SK-N-SH (cell line): Measurements from ENCODE around the gene BLOC1S6. TPM values are rescaled to one million over a fixed set of nuclear protein-coding genes. Genes with fewer than 3 reads are reported as not detected.

Experiments used
- CTCF ChIA-PET: fragments of 300-600, 350-600 bp; formaldehyde crosslinking; extraction: SDS; loops from one replicate; lab custom pipeline; 2021; lab: Yijun Ruan, JAX
- POLR2A ChIA-PET: fragments of 350-600 bp; sonication (Branson Sonifier 250); formaldehyde crosslinking; extraction: SDS; loops from one replicate; lab custom pipeline; 2020; ENCODE audit warnings: antibody characterized with exemption, inconsistent platforms; lab: Yijun Ruan, JAX
- DNase-seq: peaks from one replicate; pipeline ENCODE4 v3.0.0; 2012
- H2AFZ ChIP-seq: fragments of 200-600 bp; sonication (generic); 2 replicates; pipeline ENCODE4 v1.8.1; 2016; ENCODE audit warnings: antibody characterized with exemption, mild to moderate bottlenecking, low read depth
- H3F3A ChIP-seq: fragments of 200-600 bp; sonication (generic); replicated peaks from 2 replicates; pipeline ENCODE3; 2016; ENCODE audit warnings: antibody characterized with exemption, mild to moderate bottlenecking; ENCODE audit not compliant: insufficient read depth
- H3K27ac ChIP-seq, 2 experiments: fragments of 200-500 bp in 1 of 2; fragments of 200-600 bp in 1 of 2; sonication (Bioruptor generic) in 1 of 2; sonication (generic), shearing (Covaris generic) in 1 of 2; 2 replicates each; pipeline versions ENCODE4 v1.5.1 to v1.6.1; 2014 to 2016; ENCODE audit warnings: low read depth in 2 of 2, inconsistent platforms in 1 of 2, low read length in 1 of 2, mild to moderate bottlenecking in 1 of 2, mixed read lengths in 1 of 2
- H3K27me3 ChIP-seq: fragments of 200-600 bp; sonication (generic), shearing (Covaris generic); 2 replicates; pipeline ENCODE4 v1.6.1; 2016; ENCODE audit warnings: mixed run types; ENCODE audit not compliant: insufficient read depth
- H3K36me3 ChIP-seq, 2 experiments: fragments of 200-500 bp in 1 of 2; fragments of 200-600 bp in 1 of 2; sonication (Bioruptor generic) in 1 of 2; sonication (generic) in 1 of 2; replicated peaks in 1 of 2; 2 replicates each; pipeline versions ENCODE3 to v1.5.1; 2014 to 2016; ENCODE audit warnings: low read length in 1 of 2, mild to moderate bottlenecking in 1 of 2; ENCODE audit not compliant: insufficient read depth in 2 of 2, control insufficient read depth in 1 of 2
- H3K4me1 ChIP-seq, 2 experiments: fragments of 200-500 bp in 1 of 2; fragments of 200-600 bp in 1 of 2; sonication (Bioruptor generic) in 1 of 2; sonication (generic), shearing (Covaris generic) in 1 of 2; 2 replicates each; pipeline versions ENCODE4 v1.5.1 to v1.6.1; 2014 to 2016; ENCODE audit warnings: low read depth in 1 of 2, low read length in 1 of 2, mixed run types in 1 of 2; ENCODE audit not compliant: insufficient read depth in 2 of 2, control insufficient read depth in 1 of 2
- H3K4me2 ChIP-seq: fragments of 200-600 bp; sonication (generic), shearing (Covaris generic); 2 replicates; pipeline ENCODE4 v1.6.1; 2017; ENCODE audit warnings: mixed run types
- H3K4me3 ChIP-seq, 2 experiments: fragments of 200-500 bp in 1 of 2; fragments of 200-600 bp in 1 of 2; sonication (Bioruptor generic) in 1 of 2; sonication (generic), shearing (Covaris generic) in 1 of 2; 2 replicates each; pipeline versions ENCODE4 v1.5.1 to v1.8.1; 2014 to 2016; ENCODE audit warnings: low read depth in 2 of 2, inconsistent platforms in 1 of 2, low read length in 1 of 2, mild to moderate bottlenecking in 1 of 2, mixed read lengths in 1 of 2, moderate library complexity in 1 of 2
- H3K79me2 ChIP-seq: fragments of 200-600 bp; sonication (generic); 2 replicates; pipeline ENCODE4 v1.8.1; 2017; ENCODE audit warnings: mild to moderate bottlenecking; ENCODE audit not compliant: insufficient read depth
- H3K9ac ChIP-seq: fragments of 200-600 bp; sonication (generic); 2 replicates; pipeline ENCODE4 v1.6.1; 2017; ENCODE audit warnings: mixed run types
- H3K9me2 ChIP-seq: fragments of 200-600 bp; sonication (generic); 2 replicates; pipeline ENCODE4 v1.6.1; 2017; ENCODE audit warnings: mixed run types
- H3K9me3 ChIP-seq: fragments of 200-600 bp; sonication (generic); 2 replicates; pipeline ENCODE4 v1.6.1; 2017; ENCODE audit warnings: mixed run types, mild to moderate bottlenecking, moderate library complexity
- H4K20me1 ChIP-seq: fragments of 200-600 bp; sonication (generic); 2 replicates; pipeline ENCODE4 v1.6.1; 2017; ENCODE audit warnings: mild to moderate bottlenecking, mixed run types; ENCODE audit not compliant: insufficient read depth
- EP300 ChIP-seq, 2 experiments: IDR thresholded peaks; 2 replicates each; pipeline versions ENCODE4 v1.4.0 to v1.6.1; 2012; ENCODE audit warnings: borderline replicate concordance in 1 of 2, low read depth in 1 of 2, low read length in 1 of 2
- FOSL2 ChIP-seq: IDR thresholded peaks from 2 replicates; pipeline ENCODE4 v1.4.0; 2012; ENCODE audit warnings: low read depth, mild to moderate bottlenecking, moderate library complexity, borderline replicate concordance
- FOXJ3 ChIP-seq: sonication (generic); formaldehyde crosslinking; IDR thresholded peaks from 2 replicates; pipeline ENCODE4 v1.5.1; 2020; ENCODE audit warnings: mild to moderate bottlenecking, missing genetic modification reagents
- FOXM1 ChIP-seq: IDR thresholded peaks from 2 replicates; pipeline ENCODE4 v1.4.0; 2012; ENCODE audit warnings: low read depth, mild to moderate bottlenecking
- GABPA ChIP-seq: IDR thresholded peaks from 2 replicates; pipeline ENCODE4 v1.4.0; 2012; ENCODE audit warnings: low read depth, mild to moderate bottlenecking
- GATA2 ChIP-seq: sonication (generic); formaldehyde crosslinking; IDR thresholded peaks from 2 replicates; pipeline ENCODE4 v1.5.0; 2020; ENCODE audit warnings: mild to moderate bottlenecking, missing genetic modification reagents
- IRF3 ChIP-seq: fragments of 150-350 bp; IDR thresholded peaks from 2 replicates; pipeline ENCODE4 v1.6.1; 2016; ENCODE audit warnings: mild to moderate bottlenecking, low read depth, low read length
- MAX ChIP-seq: IDR thresholded peaks from 2 replicates; pipeline ENCODE4 v1.4.0; 2012; ENCODE audit warnings: low read depth
- MEF2A ChIP-seq: IDR thresholded peaks from 2 replicates; pipeline ENCODE4 v1.4.0; 2012; ENCODE audit warnings: low read depth, borderline replicate concordance
- MXI1 ChIP-seq: IDR thresholded peaks from 2 replicates; pipeline ENCODE4 v1.6.1; 2012; ENCODE audit warnings: mild to moderate bottlenecking, low read depth, low read length, improper control_type of control experiment
- NFIC ChIP-seq: IDR thresholded peaks from 2 replicates; pipeline ENCODE4 v1.4.0; 2012; ENCODE audit warnings: borderline replicate concordance
- PBX3 ChIP-seq: IDR thresholded peaks from 2 replicates; pipeline ENCODE4; 2012
- POLR2AphosphoS5 ChIP-seq: IDR thresholded peaks from 2 replicates; pipeline ENCODE4 v1.6.1; 2012; ENCODE audit warnings: low read depth, low read length
- RAD21 ChIP-seq: IDR thresholded peaks from 2 replicates; pipeline ENCODE4 v1.6.1; 2012; ENCODE audit warnings: mild to moderate bottlenecking, low read length
- RCOR1 ChIP-seq: fragments of 150-350 bp; IDR thresholded peaks from 2 replicates; pipeline ENCODE4 v1.6.1; 2017; ENCODE audit warnings: antibody characterized with exemption, low read length
- RXRA ChIP-seq: IDR thresholded peaks from 2 replicates; pipeline ENCODE4 v1.4.0; 2012; ENCODE audit warnings: low read depth, mild to moderate bottlenecking, borderline replicate concordance
- SMC3 ChIP-seq: IDR thresholded peaks from 2 replicates; pipeline ENCODE4 v1.6.1; 2012; ENCODE audit warnings: low read depth, low read length, improper control_type of control experiment
- TAF1 ChIP-seq: IDR thresholded peaks from 2 replicates; pipeline ENCODE4 v1.6.1; 2012; ENCODE audit warnings: low read depth, mild to moderate bottlenecking, low read length, moderate library complexity, borderline replicate concordance
- TCF12 ChIP-seq: IDR thresholded peaks from 2 replicates; pipeline ENCODE4 v1.4.0; 2012
- TEAD4 ChIP-seq: IDR thresholded peaks from 2 replicates; pipeline ENCODE4 v1.4.0; 2012; ENCODE audit warnings: mild to moderate bottlenecking, borderline replicate concordance; ENCODE audit not compliant: insufficient read depth
- USF1 ChIP-seq: IDR thresholded peaks from 2 replicates; pipeline ENCODE4 v1.4.0; 2012; ENCODE audit warnings: low read depth, borderline replicate concordance
- YY1 ChIP-seq: IDR thresholded peaks from 2 replicates; pipeline ENCODE4 v1.4.0; 2012; ENCODE audit warnings: low read depth, mild to moderate bottlenecking
- WGBS: methylation state at CpG from one replicate; pipeline ENCODE4 v1.1.6; 2017; ENCODE audit warnings: low lambda C conversion rate; 5-methylcytosine and 5-hydroxymethylcytosine counted together
- polyA plus RNA-seq, 3 experiments: library from polyadenylated mRNA; depleted of rRNA; stranded (reverse); fragments of >200 nt; gene quantifications; 2 replicates each; pipeline ENCODE4 v1.2.3, GENCODE V29; 2012

The BLOC1S6 gene
- polyA plus RNA-seq, 1 of the 3 experiments (the other 2 are of a cell fraction): 11.3 TPM

GRCh38 chr15:45641374-45641781 lies 54.2 kb downstream of the BLOC1S6 start:
- H3K36me3 ChIP-seq: no peaks in the 10 kb centered on the region
- peak overlapping the region; percentile 67 for H3K4me2 ChIP-seq
- no peaks in the 10 kb centered on the region for H4K20me1 ChIP-seq
- no peaks in the 10 kb centered on the region for H3K79me2 ChIP-seq
- CTCF ChIA-PET: no interaction called here
- no peak overlapping the region for H2AFZ ChIP-seq
- peak overlapping the region in 1 of 2 experiments; percentile 48; a peak in 2 of 4 replicates for H3K27ac ChIP-seq
- no peaks in the 10 kb centered on the region for H3K27me3 ChIP-seq
- H3F3A ChIP-seq: peaks cover 32% of the 10 kb centered on the region
- WGBS: 21% methylated on average over 1 of the region's 1 CpG
- H3K9ac ChIP-seq: peak overlapping the region; percentile 13; the same call in 1 of the 2 replicates
- H3K9me3 ChIP-seq: no peaks in the 10 kb centered on the region
- no peaks in the 10 kb centered on the region for H3K9me2 ChIP-seq
- no peak for DNase-seq
- POLR2A ChIA-PET: no interaction called here
- peaks cover 0 to 21% of the 10 kb centered on the region in 2 experiments; a peak in 2 of 4 replicates for H3K4me1 ChIP-seq
- peak overlapping the region in 1 of 2 experiments; percentile 13; a peak in 1 of 4 replicates for H3K4me3 ChIP-seq
- TF ChIP-seq FOXM1 (no peak), PBX3 (no peak), NFIC (peak; percentile 50), TAF1 (no peak), TCF12 (peak; percentile 40; the same call in 1 of the 2 replicates)

GRCh38 chr15:45641999-45642932 lies 55.1 kb downstream of the BLOC1S6 start:
- Histone ChIP-seq H3K27ac (peak overlapping the region in 1 of 2 experiments; percentile 48; a peak in 2 of 4 replicates), H3K4me3 (no peak overlapping the region)
- 66% methylated on average over 7 of the region's 7 CpGs for whole genome bisulfite sequencing
- TF ChIP-seq TEAD4: peak; percentile 64; the same call in 1 of the 2 replicates
- TF ChIP-seq SMC3: no peak
- TF ChIP-seq POLR2AphosphoS5: no peak; the same call in 1 of the 2 replicates
- no peak for TF ChIP-seq FOXM1
- no peak for TF ChIP-seq IRF3
- no peak for TF ChIP-seq EP300 (IDR thresholded peaks at IDR 0.05; ENCODE audit: borderline replicate concordance in 1 of 2, low read depth in 1 of 2, low read length in 1 of 2)
- no peak for TF ChIP-seq PBX3
- TF ChIP-seq USF1: no peak
- 0 out of 2 replicates have a peak, but pooled peaks have one; percentile 12 for TF ChIP-seq MAX
- TF ChIP-seq RAD21: no peak
- TF ChIP-seq FOSL2: peak; percentile 63; the same call in 1 of the 2 replicates
- TF ChIP-seq GATA2 (CRISPR knock-in tag): no peak
- no peak for TF ChIP-seq RXRA
- no peak for TF ChIP-seq FOXJ3
- peak; percentile 84 for TF ChIP-seq NFIC
- TF ChIP-seq YY1: no peak
- TF ChIP-seq GABPA: no peak
- no peak for TF ChIP-seq MEF2A
- no peak for TF ChIP-seq RCOR1
- no peak for TF ChIP-seq TAF1
- TF ChIP-seq MXI1: no peak

More at GRCh38 chr15:45641999-45642932, 55.1 kb downstream of the BLOC1S6 start:
- H3K27me3 ChIP-seq: no peaks in the 10 kb centered on the region
- no peak for DNase-seq
- CTCF ChIA-PET: interaction anchor here (0.6 to 1.9 kb wide), 4 partner anchors 18 to 479 kb away, joined by 3 to 5 read pairs (median 4); no protein-coding TSS in a partner anchor
- no peaks in the 10 kb centered on the region for H4K20me1 ChIP-seq
- POLR2A ChIA-PET: no interaction called here
- no peaks in the 10 kb centered on the region for H3K36me3 ChIP-seq
- H3K79me2 ChIP-seq: no peaks in the 10 kb centered on the region
- no peaks in the 10 kb centered on the region for H3K9me2 ChIP-seq
- peaks cover 32% of the 10 kb centered on the region for H3F3A ChIP-seq
- H3K4me2 ChIP-seq: peak overlapping the region; percentile 67
- no peaks in the 10 kb centered on the region for H3K9me3 ChIP-seq
- H3K4me1 ChIP-seq: peaks cover 0 to 21% of the 10 kb centered on the region in 2 experiments; a peak in 2 of 4 replicates
- H2AFZ ChIP-seq: no peak overlapping the region
- H3K9ac ChIP-seq: no peak overlapping the region
